IMR-90 (cell line): ENCODE results near the gene PPP1R14C. TPM values are rescaled to one million over a fixed set of nuclear protein-coding genes. Genes with fewer than 3 reads are reported as not detected.

Source experiments
- ATAC-seq: fragments of 200-7000 bp; cut with Tn5 transposase; 2 replicates; pipeline ENCODE4 v1.9.1; 2020; ENCODE audit warnings: low read depth, mild to moderate bottlenecking, moderate library complexity
- BruUV-seq: library from RNA; stranded (reverse); fragments of 400-500 nt; replicated peaks from 2 replicates; lab custom pipeline; 2021; lab: Mats Ljungman, UMichigan
- CTCF ChIA-PET: fragments of 300-600 bp; formaldehyde crosslinking; extraction: SDS; loops from one replicate; lab custom pipeline; 2021; ENCODE audit warnings: antibody characterized with exemption; lab: Yijun Ruan, JAX
- POLR2A ChIA-PET: fragments of 300-600 bp; sonication (Branson Sonifier 250); formaldehyde crosslinking; loops from one replicate; lab custom pipeline; 2022; ENCODE audit warnings: antibody characterized with exemption; ENCODE audit not compliant: unreplicated experiment; lab: Charles Lee
- DNase-seq: peaks from one replicate; pipeline ENCODE4 v3.0.0; 2013
- H2AFZ ChIP-seq: replicated peaks from 2 replicates; pipeline ENCODE3; 2013; ENCODE audit warnings: low read length, mild to moderate bottlenecking; ENCODE audit not compliant: poor library complexity
- H2AK5ac ChIP-seq: 2 replicates; pipeline ENCODE4 v1.6.1; 2013; ENCODE audit warnings: low read depth, low read length, inconsistent platforms
- H2AK9ac ChIP-seq: replicated peaks from 2 replicates; pipeline ENCODE3; 2013; ENCODE audit warnings: mild to moderate bottlenecking, low read depth, low read length, moderate library complexity; ENCODE audit not compliant: poor library complexity
- H2BK120ac ChIP-seq: 2 replicates; pipeline ENCODE4 v1.6.1; 2013; ENCODE audit warnings: low read depth, low read length, inconsistent platforms
- H2BK15ac ChIP-seq: 3 replicates; pipeline ENCODE4 v1.6.1; 2013; ENCODE audit warnings: low read depth, low read length, inconsistent platforms
- H2BK20ac ChIP-seq: 2 replicates; pipeline ENCODE4 v1.6.1; 2013; ENCODE audit warnings: low read depth, mild to moderate bottlenecking, inconsistent platforms, low read length, moderate library complexity
- H2BK5ac ChIP-seq: 2 replicates; pipeline ENCODE4 v1.6.1; 2013; ENCODE audit warnings: mild to moderate bottlenecking, low read depth, low read length, inconsistent platforms; ENCODE audit not compliant: poor library complexity, severe bottlenecking
- H3K14ac ChIP-seq: replicated peaks from 2 replicates; pipeline ENCODE4 v1.6.1; 2013; ENCODE audit warnings: low read depth, low read length, inconsistent platforms
- H3K18ac ChIP-seq: 2 replicates; pipeline ENCODE4 v1.6.1; 2013; ENCODE audit warnings: low read depth, low read length, control low read depth
- H3K23ac ChIP-seq: 2 replicates; pipeline ENCODE4 v1.6.1; 2013; ENCODE audit warnings: low read depth, low read length, inconsistent platforms
- H3K27ac ChIP-seq: 2 replicates; pipeline ENCODE4 v1.5.1; 2013; ENCODE audit warnings: mild to moderate bottlenecking, control low read depth, low read length; ENCODE audit not compliant: insufficient read depth
- H3K27me3 ChIP-seq: 2 replicates; pipeline ENCODE4 v1.6.1; 2013; ENCODE audit warnings: low read length; ENCODE audit not compliant: control insufficient read depth, insufficient read depth
- H3K36me3 ChIP-seq: 2 replicates; pipeline ENCODE4 v1.6.1; 2013; ENCODE audit warnings: low read length, mixed read lengths; ENCODE audit not compliant: control insufficient read depth, insufficient read depth
- H3K4ac ChIP-seq: 2 replicates; pipeline ENCODE4 v1.6.1; 2013; ENCODE audit warnings: low read depth, low read length, inconsistent platforms
- H3K4me1 ChIP-seq: 2 replicates; pipeline ENCODE4 v1.6.1; 2013; ENCODE audit warnings: low read length, mixed read lengths; ENCODE audit not compliant: control insufficient read depth, insufficient read depth
- H3K4me2 ChIP-seq: 2 replicates; pipeline ENCODE4 v1.6.1; 2013; ENCODE audit warnings: low read depth, mild to moderate bottlenecking, control low read depth, low read length, moderate library complexity
- H3K4me3 ChIP-seq: 2 replicates; pipeline ENCODE4 v1.5.1; 2013; ENCODE audit warnings: low read depth, mild to moderate bottlenecking, control low read depth, low read length, moderate library complexity; ENCODE audit not compliant: insufficient read depth
- H3K56ac ChIP-seq: 2 replicates; pipeline ENCODE4 v1.6.1; 2013; ENCODE audit warnings: low read length, inconsistent platforms; ENCODE audit not compliant: insufficient read depth; ENCODE audit errors: extremely low read depth
- H3K79me1 ChIP-seq, 2 experiments: 2 replicates each; pipeline ENCODE4 v1.6.1; 2013; ENCODE audit warnings: low read length in 2 of 2, inconsistent platforms in 1 of 2, low read depth in 1 of 2
- H3K9ac ChIP-seq: 2 replicates; pipeline ENCODE4 v1.6.1; 2013; ENCODE audit warnings: low read depth, low read length, control low read depth
- H3K9me1 ChIP-seq: 2 replicates; pipeline ENCODE4 v1.6.1; 2013; ENCODE audit warnings: low read length, inconsistent platforms; ENCODE audit not compliant: insufficient read depth
- H3K9me3 ChIP-seq: 2 replicates; pipeline ENCODE4 v1.6.1; 2013; ENCODE audit warnings: low read length; ENCODE audit not compliant: control insufficient read depth, insufficient read depth
- H4K20me1 ChIP-seq: 2 replicates; pipeline ENCODE4 v1.6.1; 2013; ENCODE audit warnings: low read length, inconsistent platforms; ENCODE audit not compliant: insufficient read depth
- H4K5ac ChIP-seq: 2 replicates; pipeline ENCODE4 v1.6.1; 2013; ENCODE audit warnings: mild to moderate bottlenecking, low read depth, low read length, control low read depth
- H4K8ac ChIP-seq, 2 experiments: 2 replicates each; pipeline ENCODE4 v1.6.1; 2013; ENCODE audit warnings: low read depth in 2 of 2, low read length in 2 of 2, control low read depth in 1 of 2, inconsistent platforms in 1 of 2
- H4K91ac ChIP-seq: 2 replicates; pipeline ENCODE4 v1.6.1; 2013; ENCODE audit warnings: low read depth, low read length, inconsistent platforms; ENCODE audit not compliant: insufficient read depth
- BHLHE40 ChIP-seq: fragments of 150-350 bp; IDR thresholded peaks from 2 replicates; pipeline ENCODE4 v1.6.1; 2016; ENCODE audit warnings: mild to moderate bottlenecking, low read depth, low read length
- CEBPB ChIP-seq: IDR thresholded peaks from 2 replicates; pipeline ENCODE4 v1.6.1; 2012; ENCODE audit warnings: low read depth, low read length, improper control_type of control experiment
- FOS ChIP-seq: fragments of 150-350 bp; IDR thresholded peaks from 2 replicates; pipeline ENCODE4 v1.6.1; 2016; ENCODE audit warnings: low read depth, low read length
- MAFK ChIP-seq: IDR thresholded peaks from 2 replicates; pipeline ENCODE4 v1.6.1; 2012; ENCODE audit warnings: low read depth, low read length, improper control_type of control experiment
- MAZ ChIP-seq: IDR thresholded peaks from 2 replicates; pipeline ENCODE4 v1.6.1; 2012; ENCODE audit warnings: low read depth, mild to moderate bottlenecking, low read length, improper control_type of control experiment, moderate library complexity, borderline replicate concordance
- MXI1 ChIP-seq: IDR thresholded peaks from 2 replicates; pipeline ENCODE4 v1.6.1; 2012; ENCODE audit warnings: low read depth, mild to moderate bottlenecking, low read length, moderate library complexity, borderline replicate concordance
- POLR2A ChIP-seq: IDR thresholded peaks from 2 replicates; pipeline ENCODE4 v1.6.1; 2012; ENCODE audit warnings: mild to moderate bottlenecking, low read depth, low read length
- RCOR1 ChIP-seq: IDR thresholded peaks from 2 replicates; pipeline ENCODE4 v1.6.1; 2012; ENCODE audit warnings: mild to moderate bottlenecking, low read length, improper control_type of control experiment; ENCODE audit not compliant: insufficient replicate concordance
- SMC3 ChIP-seq: fragments of 150-350 bp; IDR thresholded peaks from 2 replicates; pipeline ENCODE4 v1.6.1; 2016; ENCODE audit warnings: low read depth, mild to moderate bottlenecking, antibody characterized with exemption, low read length, moderate library complexity
- WGBS, 2 experiments: methylation state at CpG; one replicate each; pipeline versions ENCODE4 v1.1.5 to v1.1.7; 2013; ENCODE audit warnings: missing lambda C conversion rate in 2 of 2; ENCODE audit not compliant: insufficient read length in 1 of 2; ENCODE audit errors: extremely low coverage in 2 of 2; 5-methylcytosine and 5-hydroxymethylcytosine counted together
- dilution Hi-C: fragments of 300-500 bp; cut with HindIII; formaldehyde crosslinking; loops from one replicate; pipeline ENCODE4 v1.14.3; 2018; ENCODE audit warnings: low sequenced_read_pairs; ENCODE audit not compliant: unreplicated experiment
- in situ Hi-C: fragments of 300-500 bp; cut with MboI; formaldehyde crosslinking; loops from 3 replicates; pipeline ENCODE4 v1.14.3; 2019; ENCODE audit warnings: low sequenced_read_pairs, inconsistent platforms, mixed read lengths
- intact Hi-C: fragments of 100-400 bp; cut with micrococcal nuclease; formaldehyde crosslinking; loops from 2 replicates; pipeline ENCODE4 v1.10.0; 2022
- polyA plus RNA-seq, 3 experiments: library from polyadenylated mRNA; depleted of rRNA; stranded (reverse); fragments of >200 nt; gene quantifications; 2 replicates each; pipeline ENCODE4 v1.2.3, GENCODE V29; 2012; ENCODE audit warnings: low replicate concordance in 1 of 3
- total RNA-seq: library from RNA; depleted of rRNA; stranded (reverse); fragments of >200 nt; gene quantifications from 2 replicates; pipeline ENCODE4 v1.2.3, GENCODE V29; 2012
- TF ChIP-seq, protein P1 (sequence below): fragments of 150-350 bp; IDR thresholded peaks from 2 replicates; pipeline ENCODE4 v1.6.1; 2017; ENCODE audit warnings: mild to moderate bottlenecking, antibody characterized with exemption, low read length, low read depth
- TF ChIP-seq, protein P2 (sequence below): fragments of 150-350 bp; IDR thresholded peaks from 2 replicates; pipeline ENCODE4 v1.6.1; 2016; ENCODE audit warnings: low read depth, mild to moderate bottlenecking, low read length, moderate library complexity, borderline replicate concordance
- TF ChIP-seq, protein P3 (sequence below): conservative IDR thresholded peaks from 2 replicates; pipeline ENCODE4 v1.5.1; 2012; ENCODE audit warnings: mild to moderate bottlenecking, low read depth, low read length, improper control_type of control experiment

The PPP1R14C gene
- total and polyA plus RNA-seq, 2 of the 4 experiments (the other 2 are of a cell fraction), result not detected

DNA sequence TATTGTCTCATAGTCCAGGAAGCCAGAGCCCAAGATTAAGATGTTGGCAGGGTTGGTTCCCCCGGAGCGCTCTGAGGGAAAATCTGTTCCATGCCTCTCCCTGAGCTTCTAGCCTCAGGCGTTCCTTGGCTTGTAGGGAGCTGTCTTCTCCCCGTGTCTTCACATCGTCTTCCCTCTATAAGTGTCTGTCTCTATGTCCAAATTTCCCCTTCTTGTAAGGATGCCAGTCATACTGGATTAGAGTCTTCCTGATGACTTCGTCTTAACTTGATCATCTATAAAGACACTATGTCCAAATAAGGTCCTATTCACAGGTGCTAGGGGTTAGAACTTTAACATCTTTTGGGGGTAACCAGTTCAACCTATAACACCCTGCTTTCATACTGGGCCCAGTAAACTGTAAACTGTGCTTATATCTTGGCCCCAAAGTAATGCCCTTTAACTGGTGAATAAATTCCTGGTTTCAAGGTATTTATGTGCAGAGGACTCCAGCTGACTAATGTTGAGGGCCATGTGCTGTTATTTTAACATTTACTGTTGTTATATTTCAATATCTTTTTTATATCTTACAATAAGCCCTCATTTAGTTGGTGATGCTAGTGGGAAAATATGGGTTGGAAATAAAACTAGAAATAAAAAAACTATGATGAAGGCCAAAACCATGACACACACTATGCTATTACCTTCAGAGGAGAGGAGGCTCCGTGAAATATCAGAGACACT lies 124.3 kb downstream of the PPP1R14C start:
- no peaks in the 10 kb centered on the region for H3K79me1 ChIP-seq

More for the DNA sequence above, 124.3 kb downstream of the PPP1R14C start:
- Histone ChIP-seq H2AK5ac (peak overlapping the region; percentile 33; the same call in 1 of the 2 replicates), H3K9me3 (no peaks in the 10 kb centered on the region), H2BK15ac (no peak overlapping the region), H2AK9ac (no peak overlapping the region), H3K4me2 (no peak overlapping the region), H3K23ac (no peak overlapping the region), H3K4me1 (peaks cover 10% of the 10 kb centered on the region), H2BK120ac (peak overlapping the region; percentile 71; the same call in 1 of the 2 replicates), H3K9me1 (peaks cover 10% of the 10 kb centered on the region), H2BK20ac (peak overlapping the region; percentile 54; the same call in 1 of the 2 replicates), H4K20me1 (no peaks in the 10 kb centered on the region), H3K9ac (no peak overlapping the region), H4K8ac (no peak overlapping the region), H3K27me3 (no peaks in the 10 kb centered on the region), H3K18ac (peak overlapping the region; percentile 3; the same call in 1 of the 2 replicates), H3K4me3 (no peak overlapping the region), H3K4ac (peak overlapping the region; percentile 59; the same call in 1 of the 2 replicates), H2BK5ac (peak overlapping the region; percentile 76), H3K27ac (no peak overlapping the region), H3K56ac (no peak overlapping the region), H3K14ac (no peak overlapping the region), H3K36me3 (no peaks in the 10 kb centered on the region), H4K91ac (peak overlapping the region; percentile 41; the same call in 1 of the 2 replicates), H2AFZ (peak overlapping the region; percentile 46), H4K5ac (no peak overlapping the region)
- TF ChIP-seq MAZ (no peak), BHLHE40 (no peak), MXI1 (no peak), RCOR1 (no peak), SMC3 (no peak), MAFK (no peak), CEBPB (no peak), POLR2A (no peak), FOS (no peak)
- TF ChIP-seq, protein P1, sequence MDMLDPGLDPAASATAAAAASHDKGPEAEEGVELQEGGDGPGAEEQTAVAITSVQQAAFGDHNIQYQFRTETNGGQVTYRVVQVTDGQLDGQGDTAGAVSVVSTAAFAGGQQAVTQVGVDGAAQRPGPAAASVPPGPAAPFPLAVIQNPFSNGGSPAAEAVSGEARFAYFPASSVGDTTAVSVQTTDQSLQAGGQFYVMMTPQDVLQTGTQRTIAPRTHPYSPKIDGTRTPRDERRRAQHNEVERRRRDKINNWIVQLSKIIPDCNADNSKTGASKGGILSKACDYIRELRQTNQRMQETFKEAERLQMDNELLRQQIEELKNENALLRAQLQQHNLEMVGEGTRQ, result no peak
- TF ChIP-seq, protein P2, sequence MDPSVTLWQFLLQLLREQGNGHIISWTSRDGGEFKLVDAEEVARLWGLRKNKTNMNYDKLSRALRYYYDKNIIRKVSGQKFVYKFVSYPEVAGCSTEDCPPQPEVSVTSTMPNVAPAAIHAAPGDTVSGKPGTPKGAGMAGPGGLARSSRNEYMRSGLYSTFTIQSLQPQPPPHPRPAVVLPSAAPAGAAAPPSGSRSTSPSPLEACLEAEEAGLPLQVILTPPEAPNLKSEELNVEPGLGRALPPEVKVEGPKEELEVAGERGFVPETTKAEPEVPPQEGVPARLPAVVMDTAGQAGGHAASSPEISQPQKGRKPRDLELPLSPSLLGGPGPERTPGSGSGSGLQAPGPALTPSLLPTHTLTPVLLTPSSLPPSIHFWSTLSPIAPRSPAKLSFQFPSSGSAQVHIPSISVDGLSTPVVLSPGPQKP, result no peak
- TF ChIP-seq, protein P3, sequence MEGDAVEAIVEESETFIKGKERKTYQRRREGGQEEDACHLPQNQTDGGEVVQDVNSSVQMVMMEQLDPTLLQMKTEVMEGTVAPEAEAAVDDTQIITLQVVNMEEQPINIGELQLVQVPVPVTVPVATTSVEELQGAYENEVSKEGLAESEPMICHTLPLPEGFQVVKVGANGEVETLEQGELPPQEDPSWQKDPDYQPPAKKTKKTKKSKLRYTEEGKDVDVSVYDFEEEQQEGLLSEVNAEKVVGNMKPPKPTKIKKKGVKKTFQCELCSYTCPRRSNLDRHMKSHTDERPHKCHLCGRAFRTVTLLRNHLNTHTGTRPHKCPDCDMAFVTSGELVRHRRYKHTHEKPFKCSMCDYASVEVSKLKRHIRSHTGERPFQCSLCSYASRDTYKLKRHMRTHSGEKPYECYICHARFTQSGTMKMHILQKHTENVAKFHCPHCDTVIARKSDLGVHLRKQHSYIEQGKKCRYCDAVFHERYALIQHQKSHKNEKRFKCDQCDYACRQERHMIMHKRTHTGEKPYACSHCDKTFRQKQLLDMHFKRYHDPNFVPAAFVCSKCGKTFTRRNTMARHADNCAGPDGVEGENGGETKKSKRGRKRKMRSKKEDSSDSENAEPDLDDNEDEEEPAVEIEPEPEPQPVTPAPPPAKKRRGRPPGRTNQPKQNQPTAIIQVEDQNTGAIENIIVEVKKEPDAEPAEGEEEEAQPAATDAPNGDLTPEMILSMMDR, result no peak
- POLR2A ChIA-PET, result no interaction called here
- no TSS peak for BruUV-seq
- intact Hi-C loops (no loop called here), dilution Hi-C loops (no loop called here), in situ Hi-C loops (no loop called here)
- CTCF ChIA-PET, result interaction anchor here (0.8 to 1.2 kb wide), 2 partner anchors 17 to 20 kb away, joined by 3 read pairs; no protein-coding TSS in a partner anchor
- no CpG with 5 or more reads among the region's 7 CpGs for WGBS, 2 experiments
- ATAC-seq (peak; percentile 4; the same call in 1 of the 2 replicates), DNase-seq (no peak)
